Measurements from ENCODE around the gene KASH5.

GRCh38 chr19:49348305-49349189 lies 39.5 kb upstream of the KASH5 start:
- TF ChIP-seq POLR2A (IDR thresholded peaks at IDR 0.05; ENCODE audit: low read length), result no peak
- TF ChIP-seq GATA1 (IDR thresholded peaks at IDR 0.05; ENCODE audit: low read depth, low read length), result no peak

All from erythroblast (primary cell).